Measurements from ENCODE around the gene EIF4G1.

The EIF4G1 gene

GRCh38 chr3:184351511-184352148 lies 37.2 kb downstream of the EIF4G1 start:
- DNase-seq (ENCODE audit: low read depth): no peak
- no peak overlapping the region for H3K4me3 ChIP-seq (ENCODE audit: low read depth, low read length)
- no peak for TF ChIP-seq CTCF (IDR thresholded peaks at IDR 0.05; ENCODE audit: low read depth, low read length, missing control alignments)

- DNase-seq (ENCODE audit: low read depth): no peak
- no peak for TF ChIP-seq CTCF (IDR thresholded peaks at IDR 0.05; ENCODE audit: low read depth, low read length, missing control alignments)
- no peak overlapping the region for H3K4me3 ChIP-seq (ENCODE audit: low read depth, low read length)
Measured at GRCh38 chr3:184352149-184352785, 37.9 kb downstream of the EIF4G1 start.

GRCh38 chr3:184352897-184353545 lies 38.6 kb downstream of the EIF4G1 start:
- no peak for DNase-seq (ENCODE audit: low read depth)
- H3K4me3 ChIP-seq (ENCODE audit: low read depth, low read length): no peak overlapping the region
- no peak for TF ChIP-seq CTCF (IDR thresholded peaks at IDR 0.05; ENCODE audit: low read depth, low read length, missing control alignments)

- no peak for DNase-seq (ENCODE audit: low read depth)
- H3K4me3 ChIP-seq (ENCODE audit: low read depth, low read length): no peak overlapping the region
- no peak for TF ChIP-seq CTCF (IDR thresholded peaks at IDR 0.05; ENCODE audit: low read depth, low read length, missing control alignments)
Measured at GRCh38 chr3:184353546-184353941, 39.1 kb downstream of the EIF4G1 start.

- no peak for DNase-seq (ENCODE audit: low read depth)
- H3K4me3 ChIP-seq (ENCODE audit: low read depth, low read length): no peak overlapping the region
- TF ChIP-seq CTCF (IDR thresholded peaks at IDR 0.05; ENCODE audit: low read depth, low read length, missing control alignments): peak; percentile 82
Measured at GRCh38 chr3:184354121-184354728, 39.8 kb downstream of the EIF4G1 start.

- H3K4me3 ChIP-seq (ENCODE audit: low read depth, low read length): no peak overlapping the region
- no peak for TF ChIP-seq CTCF (IDR thresholded peaks at IDR 0.05; ENCODE audit: low read depth, low read length, missing control alignments)
- no peak for DNase-seq (ENCODE audit: low read depth)
Measured at GRCh38 chr3:184354754-184355153, 40.3 kb downstream of the EIF4G1 start.
